HG03469 (cell line): Measurements from ENCODE around the gene TAMALIN.

Experiments used
- ATAC-seq: cut with Tn5 transposase; IDR thresholded peaks from one replicate; pipeline ENCODE4 v1.9.1; 2021; ENCODE audit warnings: mild to moderate bottlenecking, moderate library complexity, moderate number of reproducible peaks; ENCODE audit not compliant: unreplicated experiment

TAMALIN gene

GRCh38 chr12:52053536-52054209, 46.9 kb downstream of the TAMALIN start:
- ATAC-seq, result no peak

GRCh38 chr12:52054231-52054832, 47.6 kb downstream of the TAMALIN start:
- no peak for ATAC-seq

GRCh38 chr12:52054833-52055730, 48.3 kb downstream of the TAMALIN start:
- ATAC-seq, result no peak

GRCh38 chr12:52055731-52056711, 49.3 kb downstream of the TAMALIN start:
- ATAC-seq, result no peak

- ATAC-seq, result no peak
Measured at GRCh38 chr12:52056801-52057637, 50.3 kb downstream of the TAMALIN start.

GRCh38 chr12:52057638-52058576, 51.2 kb downstream of the TAMALIN start:
- ATAC-seq, result no peak

GRCh38 chr12:52058631-52059361, 52.0 kb downstream of the TAMALIN start:
- no peak for ATAC-seq

GRCh38 chr12:52059582-52060497, 53.1 kb downstream of the TAMALIN start:
- ATAC-seq, result no peak

GRCh38 chr12:52060498-52061177, 53.9 kb downstream of the TAMALIN start:
- no peak for ATAC-seq

GRCh38 chr12:52061470-52062166, 54.9 kb downstream of the TAMALIN start:
- no peak for ATAC-seq

GRCh38 chr12:52062167-52063081, 55.7 kb downstream of the TAMALIN start:
- no peak for ATAC-seq

GRCh38 chr12:52063082-52063924, 56.6 kb downstream of the TAMALIN start:
- ATAC-seq, result no peak

GRCh38 chr12:52063981-52064649, 57.4 kb downstream of the TAMALIN start:
- no peak for ATAC-seq
